ENCODE measurements around the gene KIAA2012. TPM values are rescaled to one million over a fixed set of nuclear protein-coding genes. Genes with fewer than 3 reads are reported as not detected.

The KIAA2012 gene
- total RNA-seq, 1 donor from 2014 or later = not detected

GRCh38 chr2:202091476-202091875 lies 18.4 kb downstream of the KIAA2012 start:
- Mint-ChIP-seq H3K9me3 (ENCODE audit: unreplicated experiment) (no peaks in the 10 kb centered on the region), H3K27ac (ENCODE audit: unreplicated experiment) (no peak overlapping the region), H3K36me3 (ENCODE audit: unreplicated experiment) (no peaks in the 10 kb centered on the region), H3K4me3 (ENCODE audit: unreplicated experiment) (no peak overlapping the region), H3K4me1 (ENCODE audit: unreplicated experiment) (no peaks in the 10 kb centered on the region), H3K27me3 (ENCODE audit: unreplicated experiment) (no peaks in the 10 kb centered on the region)
- no peak for DNase-seq (ENCODE audit: extremely low spot score, unreplicated experiment)
- no peak for TF ChIP-seq CTCF (IDR thresholded peaks at IDR 0.05)

GRCh38 chr2:202094426-202094986 lies 21.5 kb downstream of the KIAA2012 start:
- no peak overlapping the region for H3K27ac Mint-ChIP-seq (ENCODE audit: unreplicated experiment)
- no peak for TF ChIP-seq CTCF (IDR thresholded peaks at IDR 0.05)
- no peak for DNase-seq (ENCODE audit: extremely low spot score, unreplicated experiment)
- no peak overlapping the region for H3K4me3 Mint-ChIP-seq (ENCODE audit: unreplicated experiment)
- H3K9me3 Mint-ChIP-seq (ENCODE audit: unreplicated experiment) = no peaks in the 10 kb centered on the region
- H3K36me3 Mint-ChIP-seq (ENCODE audit: unreplicated experiment) = no peaks in the 10 kb centered on the region
- H3K27me3 Mint-ChIP-seq (ENCODE audit: unreplicated experiment) = no peaks in the 10 kb centered on the region
- no peaks in the 10 kb centered on the region for H3K4me1 Mint-ChIP-seq (ENCODE audit: unreplicated experiment)

GRCh38 chr2:202095235-202095634 lies 22.2 kb downstream of the KIAA2012 start:
- TF ChIP-seq CTCF (IDR thresholded peaks at IDR 0.05) = no peak
- Mint-ChIP-seq H3K27me3 (ENCODE audit: unreplicated experiment) (no peaks in the 10 kb centered on the region), H3K4me1 (ENCODE audit: unreplicated experiment) (no peaks in the 10 kb centered on the region), H3K9me3 (ENCODE audit: unreplicated experiment) (no peaks in the 10 kb centered on the region), H3K27ac (ENCODE audit: unreplicated experiment) (no peak overlapping the region), H3K4me3 (ENCODE audit: unreplicated experiment) (no peak overlapping the region), H3K36me3 (ENCODE audit: unreplicated experiment) (no peaks in the 10 kb centered on the region)
- DNase-seq (ENCODE audit: extremely low spot score, unreplicated experiment) = no peak

GRCh38 chr2:202096736-202097135 lies 23.7 kb downstream of the KIAA2012 start:
- H3K9me3 Mint-ChIP-seq (ENCODE audit: unreplicated experiment) = no peaks in the 10 kb centered on the region
- H3K27me3 Mint-ChIP-seq (ENCODE audit: unreplicated experiment) = no peaks in the 10 kb centered on the region
- peaks cover under 1% of the 10 kb centered on the region for H3K4me1 Mint-ChIP-seq (ENCODE audit: unreplicated experiment)
- H3K36me3 Mint-ChIP-seq (ENCODE audit: unreplicated experiment) = no peaks in the 10 kb centered on the region
- H3K4me3 Mint-ChIP-seq (ENCODE audit: unreplicated experiment) = no peak overlapping the region
- TF ChIP-seq CTCF (IDR thresholded peaks at IDR 0.05) = no peak
- no peak overlapping the region for H3K27ac Mint-ChIP-seq (ENCODE audit: unreplicated experiment)
- no peak for DNase-seq (ENCODE audit: extremely low spot score, unreplicated experiment)

- no peaks in the 10 kb centered on the region for H3K9me3 Mint-ChIP-seq (ENCODE audit: unreplicated experiment)
- no peak overlapping the region for H3K27ac Mint-ChIP-seq (ENCODE audit: unreplicated experiment)
- no peak for DNase-seq (ENCODE audit: extremely low spot score, unreplicated experiment)
- H3K36me3 Mint-ChIP-seq (ENCODE audit: unreplicated experiment) = no peaks in the 10 kb centered on the region
- no peaks in the 10 kb centered on the region for H3K27me3 Mint-ChIP-seq (ENCODE audit: unreplicated experiment)
- no peak overlapping the region for H3K4me3 Mint-ChIP-seq (ENCODE audit: unreplicated experiment)
- no peak for TF ChIP-seq CTCF (IDR thresholded peaks at IDR 0.05)
- peaks cover 1% of the 10 kb centered on the region for H3K4me1 Mint-ChIP-seq (ENCODE audit: unreplicated experiment)
Observed at GRCh38 chr2:202098291-202098690, 25.2 kb downstream of the KIAA2012 start.
